GM12878 (cell line): Measurements from ENCODE around the gene TRIM16.
"Not testable (repeated sequence)": the region's sequence is repeated elsewhere in the genome, so short reads cannot be mapped to it uniquely, and the experiment has no call there.

Experiments used
- RELA ChIP-seq: fragments of 450-650 bp; IDR thresholded peaks from 2 replicates; pipeline ENCODE4 v1.8.0; 2014; ENCODE audit warnings: borderline replicate concordance; ENCODE audit not compliant: partially characterized antibody
- RFX5 ChIP-seq: IDR thresholded peaks from 2 replicates; pipeline ENCODE4 v1.6.1; 2011; ENCODE audit warnings: low read depth, low read length, improper control_type of control experiment
- SP1 ChIP-seq: IDR thresholded peaks from one replicate; pipeline ENCODE4 v1.6.1; 2011; ENCODE audit warnings: low read depth, low read length
- TF ChIP-seq, protein P1 (sequence below): IDR thresholded peaks from 2 replicates; pipeline ENCODE4 v1.6.1; 2012; ENCODE audit warnings: low read depth, low read length, improper control_type of control experiment
- TF ChIP-seq, protein P2 (sequence below): IDR thresholded peaks from 2 replicates; pipeline ENCODE4 v1.6.1; 2011; ENCODE audit warnings: borderline replicate concordance, low read depth, mild to moderate bottlenecking, moderate library complexity, mixed read lengths, low read length; ENCODE audit not compliant: insufficient read depth; ENCODE audit errors: extremely low read length
- TF ChIP-seq, protein P3 (sequence below), 3 experiments: IDR thresholded peaks in 2 of 3; conservative IDR thresholded peaks in 1 of 3; 2 replicates each; pipeline ENCODE4 v1.5.1; 2011; ENCODE audit warnings: low read depth in 3 of 3, low read length in 3 of 3, mild to moderate bottlenecking in 3 of 3, control low read depth in 2 of 3, moderate library complexity in 2 of 3, inconsistent platforms in 1 of 3, mixed read lengths in 1 of 3; ENCODE audit not compliant: control insufficient read depth in 2 of 3, insufficient read depth in 1 of 3; ENCODE audit errors: extremely low read depth in 1 of 3

DNA sequence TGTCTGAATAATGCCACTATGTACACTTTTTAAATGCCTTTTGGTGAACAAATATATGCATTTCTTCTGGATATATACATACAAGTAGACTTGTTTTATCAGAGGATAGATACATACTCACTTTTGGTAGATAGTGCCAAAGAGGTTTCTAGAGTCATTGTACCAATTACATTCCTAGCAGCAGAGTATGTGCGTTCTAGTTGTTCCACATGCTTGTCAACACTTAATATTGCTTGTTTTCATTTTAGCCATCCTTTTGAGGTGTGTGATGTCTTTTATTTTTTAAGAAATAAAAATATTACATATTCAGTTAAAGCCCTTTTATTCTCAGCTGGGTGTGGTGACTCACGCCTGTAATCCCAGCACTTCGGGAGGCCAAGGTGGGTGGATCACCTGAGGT lies 24.8 kb upstream of the TRIM16 start:
- TF ChIP-seq, protein P1, sequence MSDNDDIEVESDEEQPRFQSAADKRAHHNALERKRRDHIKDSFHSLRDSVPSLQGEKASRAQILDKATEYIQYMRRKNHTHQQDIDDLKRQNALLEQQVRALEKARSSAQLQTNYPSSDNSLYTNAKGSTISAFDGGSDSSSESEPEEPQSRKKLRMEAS, result not testable (repeated sequence)
- TF ChIP-seq SP1, RFX5, RELA: not testable (repeated sequence)
- TF ChIP-seq, protein P2, sequence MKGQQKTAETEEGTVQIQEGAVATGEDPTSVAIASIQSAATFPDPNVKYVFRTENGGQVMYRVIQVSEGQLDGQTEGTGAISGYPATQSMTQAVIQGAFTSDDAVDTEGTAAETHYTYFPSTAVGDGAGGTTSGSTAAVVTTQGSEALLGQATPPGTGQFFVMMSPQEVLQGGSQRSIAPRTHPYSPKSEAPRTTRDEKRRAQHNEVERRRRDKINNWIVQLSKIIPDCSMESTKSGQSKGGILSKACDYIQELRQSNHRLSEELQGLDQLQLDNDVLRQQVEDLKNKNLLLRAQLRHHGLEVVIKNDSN, result not testable (repeated sequence)
- TF ChIP-seq, protein P3, sequence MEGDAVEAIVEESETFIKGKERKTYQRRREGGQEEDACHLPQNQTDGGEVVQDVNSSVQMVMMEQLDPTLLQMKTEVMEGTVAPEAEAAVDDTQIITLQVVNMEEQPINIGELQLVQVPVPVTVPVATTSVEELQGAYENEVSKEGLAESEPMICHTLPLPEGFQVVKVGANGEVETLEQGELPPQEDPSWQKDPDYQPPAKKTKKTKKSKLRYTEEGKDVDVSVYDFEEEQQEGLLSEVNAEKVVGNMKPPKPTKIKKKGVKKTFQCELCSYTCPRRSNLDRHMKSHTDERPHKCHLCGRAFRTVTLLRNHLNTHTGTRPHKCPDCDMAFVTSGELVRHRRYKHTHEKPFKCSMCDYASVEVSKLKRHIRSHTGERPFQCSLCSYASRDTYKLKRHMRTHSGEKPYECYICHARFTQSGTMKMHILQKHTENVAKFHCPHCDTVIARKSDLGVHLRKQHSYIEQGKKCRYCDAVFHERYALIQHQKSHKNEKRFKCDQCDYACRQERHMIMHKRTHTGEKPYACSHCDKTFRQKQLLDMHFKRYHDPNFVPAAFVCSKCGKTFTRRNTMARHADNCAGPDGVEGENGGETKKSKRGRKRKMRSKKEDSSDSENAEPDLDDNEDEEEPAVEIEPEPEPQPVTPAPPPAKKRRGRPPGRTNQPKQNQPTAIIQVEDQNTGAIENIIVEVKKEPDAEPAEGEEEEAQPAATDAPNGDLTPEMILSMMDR (IDR thresholded peaks at IDR 0.05 in 2 of 3, conservative IDR thresholded peaks at IDR 0.05 in 1 of 3; ENCODE audit: control insufficient read depth in 2 of 3, extremely low read depth in 1 of 3, insufficient read depth in 1 of 3, low read depth in 3 of 3, low read length in 3 of 3), result not testable (repeated sequence)
